Caco-2 (cell line): ENCODE data around the gene GTF2A2. TPM values are rescaled to one million over a fixed set of nuclear protein-coding genes. Genes with fewer than 3 reads are reported as not detected.

Experiments used
- BruUV-seq: library from RNA; stranded (reverse); fragments of 400-500 nt; replicated peaks from 2 replicates; lab custom pipeline; 2021; lab: Mats Ljungman, UMichigan
- CTCF ChIA-PET: fragments of 300-600 bp; sonication (Branson Sonifier 250); formaldehyde crosslinking; loops from one replicate; lab custom pipeline; 2022; ENCODE audit warnings: antibody characterized with exemption; lab: Charles Lee
- POLR2A ChIA-PET: fragments of 300-600 bp; sonication (Branson Sonifier 250); formaldehyde crosslinking; loops from one replicate; lab custom pipeline; 2022; ENCODE audit warnings: antibody characterized with exemption; lab: Charles Lee
- DNase-seq, 2 experiments: peaks; one replicate each; pipeline versions ENCODE4 v3.0.0 to v3.0.0-alpha.2; 2020 to 2022
- H3K27me3 ChIP-seq: replicated peaks from 2 replicates; pipeline ENCODE4 v1.6.0; 2011; ENCODE audit warnings: low read length; ENCODE audit not compliant: control insufficient read depth, insufficient read depth
- H3K36me3 ChIP-seq: 2 replicates; pipeline ENCODE4 v1.5.1; 2011; ENCODE audit warnings: low read length; ENCODE audit not compliant: control insufficient read depth, insufficient read depth
- H3K4me1 ChIP-seq: fragments of 250-450 bp; sonication (Bioruptor Pico); 2 replicates; pipeline ENCODE4 v1.5.1; 2020; ENCODE audit warnings: mild to moderate bottlenecking
- H3K4me3 ChIP-seq: 2 replicates; pipeline ENCODE4 v1.5.1; 2011; ENCODE audit warnings: low read depth, mild to moderate bottlenecking, control low read depth, low read length
- H3K9me3 ChIP-seq: fragments of 250-450 bp; sonication (Bioruptor Pico); 2 replicates; pipeline ENCODE4 v1.5.1; 2020; ENCODE audit warnings: mild to moderate bottlenecking, moderate library complexity
- H3K27ac Mint-ChIP-seq: one replicate; pipeline ENCODE4 v1.8.0; 2022; ENCODE audit warnings: mixed read lengths; ENCODE audit not compliant: unreplicated experiment
- H3K27me3 Mint-ChIP-seq: one replicate; pipeline ENCODE4 v1.8.0; 2022; ENCODE audit warnings: mixed read lengths; ENCODE audit not compliant: insufficient read depth, unreplicated experiment
- H3K36me3 Mint-ChIP-seq: one replicate; pipeline ENCODE4 v1.8.0; 2022; ENCODE audit warnings: mild to moderate bottlenecking, mixed read lengths; ENCODE audit not compliant: insufficient read depth, unreplicated experiment
- H3K4me1 Mint-ChIP-seq: one replicate; pipeline ENCODE4 v1.8.0; 2022; ENCODE audit warnings: low read depth, mixed read lengths; ENCODE audit not compliant: unreplicated experiment
- H3K4me3 Mint-ChIP-seq: one replicate; pipeline ENCODE4 v1.8.0; 2022; ENCODE audit warnings: mild to moderate bottlenecking, moderate library complexity, mixed read lengths; ENCODE audit not compliant: unreplicated experiment
- H3K9me3 Mint-ChIP-seq: one replicate; pipeline ENCODE4 v1.8.0; 2022; ENCODE audit warnings: mixed read lengths; ENCODE audit not compliant: unreplicated experiment
- intact Hi-C: fragments of 100-400 bp; cut with micrococcal nuclease; formaldehyde crosslinking; loops from one replicate; pipeline ENCODE4 v1.10.0; 2022; ENCODE audit not compliant: unreplicated experiment
- total RNA-seq: library from RNA; stranded (reverse); gene quantifications from 2 replicates; pipeline ENCODE4 v1.2.3, GENCODE V29; 2022
- TF ChIP-seq, protein P1 (sequence below), 2 experiments: fragments of 200-600 bp in 1 of 2; IDR thresholded peaks; 1 replicate in 1 of 2; 2 replicates in 1 of 2; pipeline versions ENCODE4 v1.5.1 to v1.8.0; 2011 to 2022; ENCODE audit warnings: antibody characterized with exemption in 1 of 2, control low read depth in 1 of 2, inconsistent platforms in 1 of 2, low read depth in 1 of 2, low read length in 1 of 2, mild to moderate bottlenecking in 1 of 2, moderate library complexity in 1 of 2; ENCODE audit not compliant: insufficient read depth in 1 of 2, severe bottlenecking in 1 of 2, unreplicated experiment in 1 of 2

GTF2A2 gene
- total RNA-seq, 1 experiment from 2014 or later, result 153 TPM

DNA sequence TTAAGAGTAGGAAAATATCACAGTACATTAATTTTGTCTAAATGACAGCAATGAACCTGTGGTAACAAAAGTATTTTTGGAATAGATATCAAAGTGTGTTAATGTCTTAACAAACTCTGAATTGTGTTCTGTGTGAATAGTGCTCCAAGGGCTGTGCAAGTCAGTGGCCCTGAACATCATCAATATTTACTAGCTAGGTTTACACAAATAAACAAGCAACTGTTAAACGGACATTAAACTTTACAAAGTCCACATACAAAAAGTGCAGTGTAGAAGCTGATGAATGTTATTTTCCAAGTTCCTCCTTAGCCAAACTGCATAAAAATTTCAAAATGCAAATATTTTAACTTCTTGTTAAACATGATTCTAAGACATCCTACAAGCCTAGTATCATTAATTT lies 2.1 kb upstream of the GTF2A2 start:
- Mint-ChIP-seq H3K4me3 (no peak overlapping the region), H3K27ac (no peak overlapping the region), H3K4me1 (no peaks in the 10 kb centered on the region), H3K9me3 (no peaks in the 10 kb centered on the region), H3K27me3 (no peaks in the 10 kb centered on the region), H3K36me3 (peaks cover 22% of the 10 kb centered on the region)
- Histone ChIP-seq H3K9me3 (no peaks in the 10 kb centered on the region), H3K4me1 (peaks cover 10% of the 10 kb centered on the region), H3K27me3 (no peaks in the 10 kb centered on the region), H3K4me3 (no peak overlapping the region), H3K36me3 (no peaks in the 10 kb centered on the region)
- TF ChIP-seq, protein P1, sequence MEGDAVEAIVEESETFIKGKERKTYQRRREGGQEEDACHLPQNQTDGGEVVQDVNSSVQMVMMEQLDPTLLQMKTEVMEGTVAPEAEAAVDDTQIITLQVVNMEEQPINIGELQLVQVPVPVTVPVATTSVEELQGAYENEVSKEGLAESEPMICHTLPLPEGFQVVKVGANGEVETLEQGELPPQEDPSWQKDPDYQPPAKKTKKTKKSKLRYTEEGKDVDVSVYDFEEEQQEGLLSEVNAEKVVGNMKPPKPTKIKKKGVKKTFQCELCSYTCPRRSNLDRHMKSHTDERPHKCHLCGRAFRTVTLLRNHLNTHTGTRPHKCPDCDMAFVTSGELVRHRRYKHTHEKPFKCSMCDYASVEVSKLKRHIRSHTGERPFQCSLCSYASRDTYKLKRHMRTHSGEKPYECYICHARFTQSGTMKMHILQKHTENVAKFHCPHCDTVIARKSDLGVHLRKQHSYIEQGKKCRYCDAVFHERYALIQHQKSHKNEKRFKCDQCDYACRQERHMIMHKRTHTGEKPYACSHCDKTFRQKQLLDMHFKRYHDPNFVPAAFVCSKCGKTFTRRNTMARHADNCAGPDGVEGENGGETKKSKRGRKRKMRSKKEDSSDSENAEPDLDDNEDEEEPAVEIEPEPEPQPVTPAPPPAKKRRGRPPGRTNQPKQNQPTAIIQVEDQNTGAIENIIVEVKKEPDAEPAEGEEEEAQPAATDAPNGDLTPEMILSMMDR (IDR thresholded peaks at IDR 0.05; ENCODE audit: insufficient read depth in 1 of 2, low read depth in 1 of 2, low read length in 1 of 2, severe bottlenecking in 1 of 2, unreplicated experiment in 1 of 2), result no peak
- POLR2A ChIA-PET, result interaction anchor here (0.6 kb wide), 1 partner anchor 22 kb away, joined by 3 read pairs; no protein-coding TSS in a partner anchor
- no TSS peak for BruUV-seq
- DNase-seq, result no peak
- CTCF ChIA-PET, result no interaction called here
- intact Hi-C loops, result no loop called here

DNA sequence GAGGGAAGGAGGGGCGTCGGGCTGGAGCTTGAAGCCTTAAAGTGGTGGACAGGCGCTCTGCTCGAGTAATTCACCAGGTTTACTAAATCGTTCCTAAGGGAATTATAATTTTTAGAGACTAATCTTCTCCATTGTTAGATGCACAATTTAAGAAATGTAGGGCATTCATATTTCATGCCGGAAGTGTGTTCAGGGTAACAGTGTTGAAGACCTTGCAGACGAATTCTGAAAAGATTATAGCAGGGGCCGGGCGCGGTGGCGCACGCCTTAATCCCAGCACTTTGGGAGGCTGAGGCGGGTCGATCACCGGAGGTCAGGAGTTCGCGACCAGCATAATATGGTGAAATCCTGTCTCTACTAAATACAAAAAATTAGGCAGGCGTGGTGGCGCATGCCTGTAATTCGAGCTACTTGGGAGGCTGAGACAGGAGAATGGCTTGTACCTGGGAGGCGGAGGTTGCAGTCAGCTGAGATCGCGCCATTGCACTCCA lies 365 bp upstream of the GTF2A2 start:
- no peak overlapping the region for H3K4me3 Mint-ChIP-seq
- no peaks in the 10 kb centered on the region for H3K27me3 Mint-ChIP-seq
- Histone ChIP-seq H3K4me3 (peak overlapping the region; percentile 22; the same call in 1 of the 2 replicates), H3K9me3 (no peaks in the 10 kb centered on the region), H3K27me3 (no peaks in the 10 kb centered on the region), H3K36me3 (peaks cover 2% of the 10 kb centered on the region; the same call in 1 of the 2 replicates), H3K4me1 (peaks cover 10% of the 10 kb centered on the region)
- H3K4me1 Mint-ChIP-seq, result peaks cover 6% of the 10 kb centered on the region
- no TSS peak for BruUV-seq
- no peak for DNase-seq
- H3K36me3 Mint-ChIP-seq, result peaks cover 21% of the 10 kb centered on the region
- intact Hi-C loops, result no loop called here
- no peak overlapping the region for H3K27ac Mint-ChIP-seq
- TF ChIP-seq, protein P1 (IDR thresholded peaks at IDR 0.05; ENCODE audit: insufficient read depth in 1 of 2, low read depth in 1 of 2, low read length in 1 of 2, severe bottlenecking in 1 of 2, unreplicated experiment in 1 of 2), result no peak
- POLR2A ChIA-PET, result interaction anchor here (0.6 to 1.0 kb wide), 7 partner anchors 9 to 935 kb away, joined by 3 to 13 read pairs (median 4); partner anchors contain the start of genes BNIP2 and MYO1E
- CTCF ChIA-PET, result interaction anchor here (0.6 to 1.7 kb wide), 3 partner anchors 27 to 125 kb away, joined by 4 to 6 read pairs (median 5); no protein-coding TSS in a partner anchor
- H3K9me3 Mint-ChIP-seq, result no peaks in the 10 kb centered on the region

DNA sequence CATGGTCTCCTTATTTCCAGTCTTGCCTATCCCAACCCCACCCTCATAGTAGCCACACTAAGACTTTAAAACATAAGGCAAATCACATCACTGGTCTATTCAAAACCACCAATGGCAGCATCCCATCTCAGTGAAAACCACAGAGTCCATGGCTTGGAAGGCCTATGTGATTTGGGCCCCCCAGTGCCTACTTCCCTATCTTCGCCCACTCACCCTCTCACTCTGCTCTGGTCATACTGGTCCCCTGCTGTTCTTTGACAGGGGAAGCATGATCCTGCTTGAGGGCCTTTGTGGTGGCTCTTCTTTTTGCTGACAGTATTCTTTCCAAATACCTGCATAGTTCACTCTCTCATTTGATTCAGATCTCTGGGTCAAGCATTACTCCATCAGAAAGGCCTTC lies 3.3 kb downstream of the GTF2A2 start:
- H3K4me3 Mint-ChIP-seq, result no peak overlapping the region
- H3K4me1 ChIP-seq, result peaks cover 33% of the 10 kb centered on the region
- H3K27ac Mint-ChIP-seq, result no peak overlapping the region
- peaks cover 16% of the 10 kb centered on the region for H3K4me1 Mint-ChIP-seq
- H3K27me3 Mint-ChIP-seq, result no peaks in the 10 kb centered on the region
- peaks cover 3% of the 10 kb centered on the region; the same call in 1 of the 2 replicates for H3K36me3 ChIP-seq
- H3K4me3 ChIP-seq, result no peak overlapping the region
- no peak for DNase-seq
- peaks cover 35% of the 10 kb centered on the region for H3K36me3 Mint-ChIP-seq
- intact Hi-C loops, result no loop called here
- TF ChIP-seq, protein P1 (IDR thresholded peaks at IDR 0.05; ENCODE audit: insufficient read depth in 1 of 2, low read depth in 1 of 2, low read length in 1 of 2, severe bottlenecking in 1 of 2, unreplicated experiment in 1 of 2), result no peak
- peaks cover 4% of the 10 kb centered on the region for H3K9me3 ChIP-seq
- BruUV-seq, result no TSS peak
- POLR2A ChIA-PET, result no interaction called here
- no peaks in the 10 kb centered on the region for H3K27me3 ChIP-seq
- no peaks in the 10 kb centered on the region for H3K9me3 Mint-ChIP-seq
- CTCF ChIA-PET, result no interaction called here
